ENCODE results near the gene SNCG.
"Not testable (repeated sequence)": the region's sequence is repeated elsewhere in the genome, so short reads cannot be mapped to it uniquely, and the experiment has no call there.

The SNCG gene

DNA sequence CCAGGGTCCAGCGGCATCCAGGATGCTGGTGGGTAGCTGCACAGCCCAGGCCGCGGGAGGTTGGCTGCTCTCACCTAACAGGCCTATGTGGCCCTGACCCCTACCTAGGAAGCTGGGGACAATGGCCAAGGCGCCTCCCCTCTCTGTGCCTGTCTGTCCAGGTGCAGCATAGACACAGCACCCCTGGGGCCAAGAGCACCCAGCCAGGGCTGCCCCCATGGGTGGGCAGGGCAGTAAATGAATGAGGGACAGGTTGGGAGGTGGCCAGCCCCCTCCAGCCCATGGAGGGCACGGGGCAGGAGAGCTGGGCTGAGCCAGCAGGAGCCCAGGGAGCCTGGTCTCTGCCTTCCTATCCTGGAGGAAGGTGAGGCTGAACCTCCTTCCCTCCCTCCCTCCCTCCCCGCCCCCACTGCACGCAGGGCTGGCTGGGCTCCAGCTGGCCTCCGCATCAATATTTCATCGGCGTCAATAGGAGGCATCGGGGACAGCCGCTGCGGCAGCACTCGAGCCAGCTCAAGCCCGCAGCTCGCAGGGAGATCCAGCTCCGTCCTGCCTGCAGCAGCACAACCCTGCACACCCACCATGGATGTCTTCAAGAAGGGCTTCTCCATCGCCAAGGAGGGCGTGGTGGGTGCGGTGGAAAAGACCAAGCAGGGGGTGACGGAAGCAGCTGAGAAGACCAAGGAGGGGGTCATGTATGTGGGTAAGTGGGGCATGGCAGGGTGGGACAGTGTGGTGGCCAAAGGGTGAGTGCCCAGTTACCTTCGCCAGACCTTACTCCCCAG, at the start of gene SNCG:
Gene SNCG (plus strand): TSS at position 484 of the 785 bp plus-strand sequence. CDS start 99 bp downstream, at position 583.
- DNase-seq, result no peak

DNA sequence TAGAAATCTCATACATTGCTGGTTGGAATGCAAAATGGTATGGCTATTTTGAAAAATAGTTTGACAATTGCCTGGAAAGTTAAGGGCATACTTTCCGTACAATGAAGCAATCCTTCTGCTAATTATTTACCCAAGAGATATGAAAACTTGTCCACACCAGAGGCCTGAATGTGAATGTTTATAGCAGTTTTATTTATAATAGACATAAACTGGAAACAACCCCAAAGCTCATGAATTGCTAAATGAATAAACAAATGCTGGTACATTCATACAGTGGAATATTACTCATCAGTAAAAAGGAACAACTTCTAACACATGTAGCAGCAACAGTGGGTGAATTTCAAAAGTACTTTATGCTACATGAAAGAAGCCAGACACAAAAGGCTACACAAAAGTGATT, 43.7 kb upstream of the SNCG start:
- no peak for DNase-seq

DNA sequence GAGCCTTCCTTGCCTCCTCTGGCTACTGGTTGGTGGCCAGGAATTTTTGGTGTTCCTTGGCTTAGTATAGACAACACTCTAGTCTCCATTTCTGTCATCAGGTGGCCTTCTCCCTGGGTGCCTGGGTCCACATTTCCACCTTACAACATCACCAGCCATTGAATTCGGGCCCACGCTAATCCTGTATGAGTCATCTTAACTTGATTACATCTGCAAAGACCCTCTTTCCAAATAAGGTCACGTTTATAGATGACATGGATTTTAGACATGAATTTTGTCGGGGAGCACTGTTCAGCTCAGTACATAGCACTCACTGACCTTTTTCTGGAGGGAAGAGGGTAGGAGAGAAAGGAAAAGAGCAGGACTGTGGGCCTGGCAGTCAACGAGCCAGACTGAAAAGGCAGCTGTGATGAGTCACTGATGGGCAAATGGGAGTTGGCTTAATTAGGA, 40.4 kb upstream of the SNCG start:
- DNase-seq, result no peak

DNA sequence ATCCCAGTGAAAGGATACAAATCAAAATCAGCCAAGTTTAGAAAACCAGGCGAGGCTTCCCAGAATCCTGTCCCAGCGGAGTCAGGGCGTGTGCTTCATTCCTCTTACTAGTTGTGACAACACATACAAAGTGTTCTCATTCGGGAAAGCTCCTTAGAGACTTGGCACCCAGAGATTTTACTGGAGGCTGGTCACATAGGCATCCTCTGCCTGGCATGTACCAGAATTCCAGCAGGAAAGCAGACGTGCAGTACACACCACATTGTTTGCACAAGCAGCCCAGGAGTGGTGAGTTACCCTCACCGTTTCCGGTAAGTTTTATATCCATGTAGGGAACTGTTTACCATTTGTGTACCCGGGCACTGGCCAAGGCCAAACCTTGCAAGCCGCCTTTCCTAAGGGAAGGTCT, 35.8 kb upstream of the SNCG start:
- no peak for DNase-seq

DNA sequence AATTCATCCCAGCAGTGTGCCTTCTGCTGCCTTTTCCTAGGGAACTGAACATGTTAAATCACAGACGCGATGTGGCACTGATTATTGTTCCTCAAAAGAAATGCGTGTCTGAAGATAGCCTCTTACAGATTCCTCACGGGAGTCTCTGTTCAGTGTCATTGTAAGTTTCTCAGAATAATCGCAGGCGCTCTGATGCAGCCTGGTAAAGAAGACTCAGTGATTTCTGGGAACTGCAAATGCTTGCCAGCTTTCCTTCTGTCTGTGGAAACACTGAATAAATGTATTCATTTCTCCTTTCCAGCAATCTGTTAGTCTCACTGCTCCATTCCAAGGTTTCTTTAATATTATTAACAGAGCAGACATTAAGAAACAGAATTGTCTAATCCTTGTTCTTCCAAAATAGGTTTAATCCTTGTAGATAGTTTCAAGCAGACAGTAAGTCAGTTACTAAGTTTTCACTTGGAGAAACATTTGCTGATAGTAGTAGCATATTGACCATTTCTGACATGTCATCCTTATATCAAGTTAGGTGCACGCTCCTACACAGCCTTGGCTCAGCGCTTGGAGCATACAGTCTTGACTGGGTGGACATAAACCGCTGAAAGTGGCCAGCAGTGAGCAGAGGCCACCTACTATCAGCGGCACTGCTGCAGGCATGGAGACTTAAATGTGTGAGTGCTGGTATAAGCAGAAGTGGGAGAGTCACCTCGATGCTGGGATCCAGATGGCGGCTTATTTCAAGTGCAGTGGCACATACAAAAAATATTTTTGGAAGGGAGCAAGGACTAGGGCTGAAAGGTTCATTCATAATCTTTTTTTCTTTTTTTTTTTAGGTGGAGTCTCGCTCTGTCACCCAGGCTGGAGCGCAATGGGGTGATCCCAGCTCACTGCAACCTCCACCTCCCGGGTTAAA, 28.7 kb upstream of the SNCG start:
- DNase-seq, result no peak

DNA sequence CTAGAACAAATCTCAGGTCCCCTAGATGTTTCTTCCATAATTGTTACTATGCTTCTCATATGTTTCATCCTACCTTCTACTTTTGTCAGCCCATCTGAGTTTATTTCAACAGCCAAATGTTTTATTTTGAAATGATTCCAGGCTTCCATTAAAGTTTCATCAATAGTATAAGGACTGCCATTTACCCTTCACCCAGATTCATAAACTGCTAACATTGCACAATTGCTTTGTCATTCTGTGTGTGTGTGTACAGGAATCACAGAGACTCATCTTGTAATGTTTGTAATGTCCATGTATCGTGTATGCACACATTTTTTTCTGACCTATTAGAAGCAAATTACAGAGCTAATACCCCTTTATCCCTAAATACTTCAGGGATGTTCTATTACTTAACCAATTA, 26.5 kb upstream of the SNCG start:
- DNase-seq, result no peak

DNA sequence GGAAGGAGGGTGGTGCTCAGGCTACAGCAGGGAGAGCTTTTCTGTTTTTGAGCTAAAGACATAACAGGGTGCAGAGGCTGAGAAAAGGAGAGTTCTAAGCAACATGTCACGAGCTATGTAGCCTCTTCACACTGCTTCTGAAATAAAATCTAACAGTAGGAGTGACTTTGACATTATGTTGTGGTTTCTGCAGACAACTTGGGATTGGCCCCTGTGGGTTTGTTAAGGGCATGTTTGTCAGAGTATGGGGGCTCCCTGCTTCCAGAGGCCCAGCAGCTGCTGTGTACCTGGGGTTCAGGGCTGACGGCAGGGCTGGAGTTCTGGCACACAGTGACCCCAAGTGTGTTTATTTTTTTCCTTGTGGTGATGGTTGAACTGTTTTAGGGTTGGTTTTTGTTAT, 25.7 kb upstream of the SNCG start:
- no peak for DNase-seq

DNA sequence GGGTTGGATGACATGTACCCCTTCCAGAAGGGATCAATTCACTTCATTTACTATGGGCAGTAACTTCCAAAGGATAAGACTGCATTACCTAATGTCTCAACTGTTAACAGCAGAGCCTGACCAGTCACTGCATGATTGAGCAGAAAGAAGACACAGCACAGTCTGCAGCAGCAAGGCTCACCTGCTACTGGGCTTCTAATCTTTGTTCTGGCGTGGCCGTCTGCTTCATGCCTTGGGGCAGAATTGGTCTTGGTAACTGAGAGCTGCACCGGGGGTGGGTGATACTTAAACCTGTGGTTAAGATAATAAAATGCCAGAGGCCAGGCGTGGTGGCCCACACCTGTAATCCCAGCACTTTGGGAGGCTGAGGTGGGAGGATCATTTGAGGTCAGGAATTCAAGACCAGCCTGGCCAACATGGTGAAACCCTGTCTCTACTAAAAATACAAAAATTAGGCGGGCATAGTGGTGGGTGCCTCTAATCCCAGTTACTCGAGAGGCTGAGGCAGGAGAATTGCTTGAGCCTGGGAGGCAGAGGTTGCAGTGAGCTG, 24.2 kb upstream of the SNCG start:
- DNase-seq, result not testable (repeated sequence)

DNA sequence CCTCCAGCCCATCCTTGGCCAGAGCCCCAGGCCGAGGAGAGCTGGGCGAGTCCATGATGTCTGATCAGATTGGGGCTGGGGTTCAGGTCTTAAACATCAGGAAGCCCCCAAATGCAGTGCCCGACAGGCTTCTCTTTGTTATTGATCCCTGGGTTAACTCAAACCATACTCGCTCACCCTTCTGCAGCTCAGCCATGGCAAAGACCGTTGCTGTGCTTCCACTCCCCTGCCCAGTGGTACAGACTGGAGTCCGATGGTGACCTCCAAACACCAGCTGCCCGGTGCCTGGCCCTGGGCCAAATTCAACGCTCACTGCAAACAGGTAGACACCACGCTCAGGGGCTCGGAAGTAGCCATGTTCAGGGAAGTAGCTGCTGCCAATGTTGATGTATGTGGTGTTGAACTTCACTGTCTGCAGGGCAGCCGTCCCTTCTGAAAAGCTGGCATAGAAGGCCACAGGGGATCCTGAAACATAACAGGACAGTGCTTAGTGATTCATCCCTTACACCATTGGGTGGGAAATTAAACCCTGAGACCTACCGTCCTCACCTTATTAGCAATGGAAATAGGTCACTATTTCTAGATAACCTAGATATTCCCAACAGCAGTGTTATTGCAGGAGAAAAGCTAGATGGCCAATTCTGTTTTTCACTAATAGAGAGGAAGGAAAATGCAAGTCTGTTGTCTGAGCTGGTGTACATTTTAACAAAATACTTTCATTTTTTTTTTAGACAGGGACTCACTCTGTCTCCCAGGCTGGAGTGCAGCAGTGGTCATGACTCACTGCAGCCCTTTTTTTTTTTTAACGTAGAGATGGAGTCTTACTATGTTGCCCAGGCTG, 21.5 kb upstream of the SNCG start:
- DNase-seq, result no peak

DNA sequence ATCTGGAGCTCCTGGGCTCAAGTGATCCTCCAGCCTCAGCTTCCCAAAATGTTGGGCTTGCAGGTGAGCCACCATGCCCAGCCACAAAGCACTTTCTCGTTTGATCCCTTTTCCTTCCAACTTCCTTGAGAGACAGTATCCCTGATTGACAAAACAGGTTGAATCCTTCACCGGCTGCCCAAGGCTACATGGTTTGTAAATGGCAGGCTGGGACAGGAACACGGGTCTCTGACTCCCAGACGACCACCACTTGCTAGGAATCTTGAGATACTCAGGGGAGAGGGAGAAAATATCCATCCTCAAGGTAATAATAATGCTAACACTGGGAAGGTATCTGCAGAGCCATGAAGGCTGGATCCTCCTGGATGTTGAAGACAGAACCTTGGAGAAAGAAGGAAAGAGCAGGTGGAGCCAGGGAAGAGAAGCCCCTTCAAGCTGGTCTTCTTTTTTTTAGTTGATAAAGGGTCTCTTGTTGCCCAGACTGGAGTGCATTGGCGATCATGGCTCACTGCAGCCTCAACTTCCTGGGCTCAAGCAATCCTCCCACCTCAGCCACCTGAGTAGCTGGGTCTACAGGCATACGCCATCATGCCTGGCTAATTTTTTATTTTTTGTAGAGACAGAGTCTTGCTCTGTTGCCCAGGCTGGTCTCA, 20.8 kb upstream of the SNCG start:
- DNase-seq, result no peak

DNA sequence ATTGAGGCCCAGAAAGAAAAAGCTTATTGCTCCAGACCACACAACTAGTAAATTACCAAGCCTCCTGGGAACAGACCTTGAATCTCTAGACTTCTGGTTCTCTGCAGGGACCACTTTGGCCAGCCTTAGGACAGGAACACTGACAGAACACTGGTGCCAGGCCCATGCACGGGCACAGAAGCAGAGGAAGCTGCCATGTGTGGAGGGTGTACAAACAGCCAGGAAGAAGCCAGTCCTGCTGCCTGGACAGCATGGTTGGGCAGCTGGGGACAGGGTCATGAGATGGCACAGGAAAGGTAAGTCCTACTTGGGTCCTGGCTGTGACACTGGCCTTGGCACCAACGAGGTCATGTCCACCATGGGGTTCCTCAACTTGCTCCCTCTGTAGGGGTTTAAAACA, 20.1 kb upstream of the SNCG start:
- no peak for DNase-seq

DNA sequence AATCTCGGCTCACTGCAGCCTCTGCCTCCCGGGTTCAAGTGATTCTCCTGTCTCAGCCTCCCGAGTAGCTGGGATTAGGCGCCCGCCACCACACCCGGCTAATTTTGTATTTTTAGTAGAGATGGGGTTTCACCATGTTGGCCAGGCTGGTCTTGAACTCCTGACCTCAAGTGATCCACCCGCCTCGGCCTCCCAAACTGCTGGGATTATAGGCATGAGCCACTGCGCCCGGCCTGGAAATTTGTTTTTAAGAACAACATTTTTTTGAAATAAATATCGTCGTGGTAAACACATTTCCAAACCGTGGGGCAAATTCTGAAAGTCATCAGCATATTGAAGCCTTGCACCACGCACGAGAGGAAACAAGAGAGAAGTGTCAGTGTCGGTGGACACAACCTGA, 18.3 kb upstream of the SNCG start:
- DNase-seq, result not testable (repeated sequence)

DNA sequence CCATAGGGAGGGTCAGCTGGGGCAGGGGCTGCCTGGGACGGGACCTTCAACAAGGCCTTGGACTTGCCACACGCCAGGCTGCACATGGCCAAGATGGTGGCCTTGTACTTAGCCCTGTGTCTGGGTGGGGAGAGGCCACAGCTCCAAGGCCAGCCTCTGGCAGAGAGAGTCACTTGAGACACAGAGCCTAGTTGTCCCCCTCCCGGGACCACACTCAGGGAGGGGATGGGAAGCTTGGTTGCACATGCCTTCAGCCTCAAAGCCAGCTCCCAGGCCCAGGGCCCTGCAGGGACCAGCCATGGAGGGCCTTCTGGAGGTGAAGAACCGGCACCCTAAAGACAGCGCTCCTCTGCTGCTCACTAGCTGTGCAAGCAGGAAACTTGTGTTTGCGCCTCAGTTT, 17.7 kb upstream of the SNCG start:
- DNase-seq, result no peak

DNA sequence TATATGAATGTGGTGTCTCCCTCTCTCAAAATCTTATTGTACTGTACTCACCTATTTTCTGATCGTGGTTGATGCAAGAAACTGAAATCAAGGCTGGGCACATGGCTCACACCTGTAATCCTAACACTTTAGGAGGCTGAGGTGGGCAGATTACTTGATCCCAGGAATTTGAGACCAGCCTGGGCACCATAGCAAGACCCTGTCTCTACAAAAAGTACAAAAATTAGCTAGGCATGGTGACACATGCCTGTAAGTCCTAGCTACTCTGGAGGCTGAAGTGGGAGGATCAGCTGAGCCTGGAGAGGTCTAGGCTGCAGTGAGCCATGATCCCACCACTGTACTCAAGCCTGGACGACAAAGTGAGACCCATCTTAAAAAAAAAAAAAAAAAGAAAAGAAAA, 17.0 kb upstream of the SNCG start:
- no peak for DNase-seq

DNA sequence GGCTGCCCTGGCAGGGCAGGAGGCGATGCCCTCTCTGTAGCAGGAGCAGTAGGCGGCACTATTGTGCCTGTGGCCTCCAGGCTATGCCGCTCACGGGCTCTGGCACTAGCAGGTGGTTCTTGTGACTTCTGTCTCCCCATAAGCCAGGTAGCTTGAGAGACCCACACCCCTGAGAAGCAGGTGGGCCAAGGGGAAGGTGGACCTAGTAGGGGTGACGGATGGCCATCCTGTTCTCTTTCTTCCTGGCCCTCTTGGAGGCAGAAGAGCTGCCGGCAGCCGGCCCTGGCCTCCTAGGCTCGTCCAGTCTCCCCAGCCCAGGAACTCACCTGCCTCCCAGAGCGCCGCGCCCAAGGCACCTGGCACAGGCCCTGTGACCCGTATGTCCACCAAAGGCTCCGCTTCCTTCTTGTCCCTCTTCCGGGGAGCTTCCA, 16.4 kb upstream of the SNCG start:
- DNase-seq, result no peak

DNA sequence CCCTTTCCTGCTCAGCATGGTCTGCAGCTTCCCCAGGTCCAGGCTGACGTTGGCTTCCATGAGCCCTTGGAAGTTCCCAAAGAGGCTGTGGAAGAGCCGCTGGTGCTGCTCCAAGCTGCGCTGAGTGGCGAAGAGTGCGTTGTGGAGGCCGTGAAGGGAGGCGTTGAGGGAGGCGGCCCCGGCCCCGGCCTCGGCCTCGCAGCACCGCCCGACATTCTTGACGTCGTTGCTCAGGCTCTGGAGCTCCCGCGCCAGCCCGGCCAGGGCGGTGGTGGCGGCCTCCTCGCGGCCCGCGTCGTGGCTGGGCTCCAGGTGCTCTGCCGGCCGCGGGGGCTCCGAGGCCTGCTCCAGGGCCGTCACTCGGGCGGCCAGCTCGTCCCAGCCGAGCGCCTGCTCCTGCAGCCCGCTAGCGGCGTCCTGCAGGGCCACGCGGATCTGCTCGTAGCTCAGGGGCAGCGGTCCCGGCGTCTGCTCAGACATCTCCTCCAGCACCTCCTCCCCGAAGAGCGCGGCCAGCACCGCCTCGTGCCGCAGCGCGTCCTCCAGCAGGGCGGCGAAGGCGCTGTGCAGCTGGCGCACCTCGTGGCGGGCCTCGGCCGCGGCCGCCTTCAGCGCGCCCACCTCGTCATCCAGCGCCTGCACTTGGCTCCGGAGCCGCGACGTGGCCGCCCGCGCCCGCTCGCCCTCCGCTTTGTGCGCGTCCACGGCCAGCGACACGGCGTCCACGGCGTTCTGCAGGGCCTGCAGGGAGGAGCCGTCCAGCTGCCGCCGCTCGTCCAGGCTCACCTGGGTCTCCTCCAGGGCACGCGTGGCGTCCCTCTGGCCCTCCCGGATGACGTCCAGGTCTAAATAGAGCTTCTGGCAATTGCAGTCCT, 15.7 kb upstream of the SNCG start:
- DNase-seq, result no peak

DNA sequence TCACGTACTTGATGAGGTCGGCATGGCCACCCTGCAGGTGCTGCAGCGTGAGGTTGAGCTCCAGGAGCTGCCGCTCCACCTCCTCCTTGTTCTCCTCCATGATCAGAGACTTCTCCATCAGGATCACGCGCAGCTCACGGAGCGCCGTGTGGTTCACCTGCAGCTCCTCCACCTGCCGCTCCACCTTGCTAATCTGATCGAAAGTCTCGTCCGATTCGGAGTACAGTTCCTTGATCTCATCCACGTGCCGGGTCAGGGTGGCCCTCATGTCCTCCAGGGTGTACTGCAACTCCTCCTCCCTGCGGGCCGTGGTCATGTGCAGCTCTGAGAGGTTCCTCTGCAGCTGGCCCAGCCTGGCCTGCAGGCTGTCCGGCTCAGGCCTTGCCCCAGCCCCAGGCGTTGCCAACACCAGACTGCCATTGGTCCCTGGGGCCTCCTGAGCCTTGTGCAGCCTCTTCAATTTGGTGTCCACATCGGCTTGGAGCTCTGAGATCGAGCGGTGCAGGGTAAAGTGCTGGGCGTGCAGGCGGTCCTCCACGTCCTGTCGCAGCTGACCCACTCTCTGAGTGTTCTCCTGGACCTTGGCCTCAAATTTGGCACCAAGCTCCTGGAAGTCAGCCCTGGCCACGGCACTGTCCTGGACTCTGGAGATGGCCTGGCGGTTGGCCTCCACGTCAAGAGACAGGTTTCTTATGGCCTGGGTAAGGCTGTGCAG, 14.9 kb upstream of the SNCG start:
- no peak for DNase-seq

DNA sequence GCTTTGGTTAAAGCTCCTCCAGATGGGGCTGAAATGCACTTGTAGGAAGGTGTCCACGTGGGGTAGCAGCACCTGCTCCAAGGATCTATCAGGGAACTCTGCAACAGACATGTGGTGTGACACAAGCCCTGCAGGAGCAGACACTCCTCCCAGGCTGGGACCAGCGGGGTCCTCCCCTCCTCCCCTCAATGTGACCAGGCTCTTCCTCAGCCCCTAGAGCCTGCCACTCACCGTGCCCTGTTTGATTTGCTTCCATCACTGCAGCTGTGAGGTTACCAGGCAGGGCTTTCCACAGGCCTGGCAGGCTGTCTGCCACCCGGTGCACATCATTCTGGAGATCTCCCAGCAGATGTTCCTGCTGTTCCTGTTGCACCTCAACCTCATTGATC, 14.4 kb upstream of the SNCG start:
- no peak for DNase-seq

DNA sequence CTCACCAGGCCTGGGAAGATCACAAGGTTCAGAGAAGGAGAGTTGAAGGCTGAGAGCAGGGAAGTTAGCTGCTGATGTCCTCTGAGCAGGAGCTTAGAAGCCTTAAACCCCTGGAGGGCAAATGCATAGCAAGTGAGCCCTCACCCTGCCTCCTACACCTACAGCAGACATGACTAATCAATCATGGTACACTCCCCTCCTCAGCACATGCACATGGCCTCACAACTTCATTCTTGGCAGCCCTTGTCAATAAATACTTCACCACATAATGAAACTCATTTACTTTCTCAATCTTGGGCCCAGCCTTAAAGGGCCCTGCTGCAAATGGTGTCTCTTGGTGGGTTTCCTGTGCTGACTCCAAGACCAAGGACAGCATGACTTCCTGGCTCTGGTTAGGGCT, 13.9 kb upstream of the SNCG start:
- no peak for DNase-seq

DNA sequence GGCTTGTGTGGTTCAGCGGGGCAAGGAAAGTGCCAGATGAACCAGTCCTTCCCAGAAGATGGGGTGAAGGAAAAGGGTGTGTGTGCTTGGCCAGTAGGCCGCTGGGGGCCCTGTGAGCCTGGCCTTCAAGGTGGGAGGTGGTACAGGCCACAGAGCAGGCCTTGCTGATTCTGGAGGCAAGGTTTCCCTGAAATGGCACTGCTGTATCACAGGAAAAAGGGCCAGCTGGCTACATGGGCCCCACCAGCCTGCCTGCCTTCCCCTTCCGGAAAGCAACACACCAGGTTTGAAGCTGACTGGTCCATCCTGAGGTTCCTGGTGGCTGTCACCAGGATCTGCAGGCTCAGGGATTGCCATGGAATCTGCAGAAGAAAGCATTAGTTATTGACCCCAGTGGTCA, 13.5 kb upstream of the SNCG start:
- no peak for DNase-seq
